Measurements from ENCODE around the gene MCF2L. TPM values are rescaled to one million over a fixed set of nuclear protein-coding genes. Genes with fewer than 3 reads are reported as not detected.
"Not testable (repeated sequence)": the region's sequence is repeated elsewhere in the genome, so short reads cannot be mapped to it uniquely, and the experiment has no call there.

Gene MCF2L
- total RNA-seq, 2 experiments from 2014 or later, result 6.5 to 7.4 TPM

DNA sequence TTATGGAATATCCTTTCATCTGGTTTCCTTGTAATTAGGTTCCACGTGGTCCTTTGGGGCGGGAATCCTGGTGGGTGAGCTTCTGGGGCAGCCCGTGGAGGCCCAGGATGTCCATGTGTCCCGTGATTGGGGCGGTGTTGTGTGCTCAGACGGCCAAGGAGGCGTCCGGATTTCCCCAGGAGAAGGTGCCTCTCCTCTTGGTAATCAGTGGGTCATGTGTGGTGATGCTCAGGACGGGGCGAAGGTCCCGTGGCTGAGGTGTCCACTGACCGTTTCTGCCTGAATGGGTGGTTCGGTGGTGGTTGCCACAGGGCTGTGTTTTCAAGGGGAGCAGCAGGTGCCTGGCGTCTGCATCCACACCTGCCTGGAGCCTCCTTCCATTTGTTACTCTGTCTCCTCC lies 84.4 kb downstream of the MCF2L start:
- no peaks in the 10 kb centered on the region for H3K9me3 Mint-ChIP-seq
- CTCF ChIA-PET, result no interaction called here
- no peak overlapping the region for H3K4me3 Mint-ChIP-seq
- H3K27ac Mint-ChIP-seq, result no peak overlapping the region
- no peak for DNase-seq
- intact Hi-C loops (cut with micrococcal nuclease), result no loop called here
- no peaks in the 10 kb centered on the region for H3K4me1 Mint-ChIP-seq (ENCODE audit: low read depth)
- H3K36me3 Mint-ChIP-seq (ENCODE audit: low read depth), result no peaks in the 10 kb centered on the region
- no peaks in the 10 kb centered on the region for H3K27me3 Mint-ChIP-seq (ENCODE audit: low read depth)

DNA sequence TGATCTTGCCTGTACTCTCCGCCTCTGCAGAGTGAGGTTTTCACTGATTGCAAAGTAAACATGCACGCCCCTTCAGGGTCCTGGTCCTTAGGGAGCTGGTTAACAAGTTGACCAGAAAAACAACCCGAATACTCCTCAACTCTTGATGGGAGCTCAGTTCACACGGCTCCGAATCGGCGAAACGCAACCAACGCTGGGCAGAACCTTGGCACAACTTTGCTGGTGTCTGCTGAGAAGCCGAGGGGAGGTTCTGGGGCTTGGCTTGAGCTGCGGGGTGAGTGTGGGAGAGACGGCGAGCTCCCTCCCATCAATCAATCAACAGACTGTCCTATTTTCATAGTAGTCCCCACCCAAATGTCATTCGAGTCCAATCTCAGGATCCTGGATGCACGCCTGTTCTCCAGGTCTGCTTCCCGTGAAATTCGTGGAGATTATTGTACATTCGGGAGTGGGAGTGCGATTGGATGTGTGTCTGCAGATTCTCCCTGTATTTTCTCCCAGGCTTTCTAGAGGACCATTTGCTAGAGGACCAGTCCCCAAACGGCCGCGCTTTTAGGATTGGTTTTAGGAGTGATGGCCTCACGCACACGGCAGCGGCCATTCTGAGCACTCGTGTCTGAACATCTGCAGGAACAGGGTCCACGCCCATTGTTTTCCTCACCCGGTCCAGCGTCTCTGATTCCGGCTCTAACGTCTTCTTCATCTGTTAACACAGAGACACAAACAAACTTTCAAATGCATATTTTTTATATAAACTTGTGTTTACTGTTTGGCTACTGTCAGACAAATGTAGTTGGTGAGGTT lies 85.0 kb downstream of the MCF2L start:
- Mint-ChIP-seq H3K9me3 (no peaks in the 10 kb centered on the region), H3K27ac (no peak overlapping the region)
- CTCF ChIA-PET, result no interaction called here

DNA sequence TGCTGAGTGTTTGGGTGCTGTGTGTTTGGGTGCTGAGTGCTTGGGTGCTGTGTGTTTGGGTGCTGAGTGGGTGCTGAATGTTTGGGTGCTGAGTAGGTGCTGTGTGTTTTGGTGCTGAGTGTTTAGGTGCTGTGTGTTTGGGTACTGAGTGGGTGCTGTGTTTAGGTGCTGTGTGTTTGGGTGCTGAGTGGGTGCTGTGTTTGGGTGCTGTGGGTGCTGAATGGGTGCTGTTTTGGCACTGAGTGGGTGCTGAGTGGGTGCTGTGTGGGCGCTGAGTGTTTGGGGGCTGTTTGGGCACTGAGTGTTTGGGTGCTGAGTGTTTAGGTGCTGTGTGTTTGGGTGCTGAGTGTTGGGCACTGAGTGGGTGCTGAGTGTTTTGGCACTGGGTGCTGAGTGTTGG lies 88.1 kb downstream of the MCF2L start:
- intact Hi-C loops (cut with micrococcal nuclease), result no loop called here
- H3K36me3 Mint-ChIP-seq (ENCODE audit: low read depth), result no peaks in the 10 kb centered on the region
- H3K4me1 Mint-ChIP-seq (ENCODE audit: low read depth), result no peaks in the 10 kb centered on the region
- H3K4me3 Mint-ChIP-seq, result no peak overlapping the region
- DNase-seq, result no peak
- H3K9me3 Mint-ChIP-seq, result no peaks in the 10 kb centered on the region
- H3K27ac Mint-ChIP-seq, result no peak overlapping the region
- CTCF ChIA-PET, result no interaction called here
- no peaks in the 10 kb centered on the region for H3K27me3 Mint-ChIP-seq (ENCODE audit: low read depth)

More for the DNA sequence above, 85.0 kb downstream of the MCF2L start:
- H3K4me1 Mint-ChIP-seq (ENCODE audit: low read depth), result no peaks in the 10 kb centered on the region
- no peaks in the 10 kb centered on the region for H3K36me3 Mint-ChIP-seq (ENCODE audit: low read depth)
- no peak for DNase-seq
- H3K4me3 Mint-ChIP-seq, result no peak overlapping the region
- intact Hi-C loops (cut with micrococcal nuclease), result no loop called here
- no peaks in the 10 kb centered on the region for H3K27me3 Mint-ChIP-seq (ENCODE audit: low read depth)

DNA sequence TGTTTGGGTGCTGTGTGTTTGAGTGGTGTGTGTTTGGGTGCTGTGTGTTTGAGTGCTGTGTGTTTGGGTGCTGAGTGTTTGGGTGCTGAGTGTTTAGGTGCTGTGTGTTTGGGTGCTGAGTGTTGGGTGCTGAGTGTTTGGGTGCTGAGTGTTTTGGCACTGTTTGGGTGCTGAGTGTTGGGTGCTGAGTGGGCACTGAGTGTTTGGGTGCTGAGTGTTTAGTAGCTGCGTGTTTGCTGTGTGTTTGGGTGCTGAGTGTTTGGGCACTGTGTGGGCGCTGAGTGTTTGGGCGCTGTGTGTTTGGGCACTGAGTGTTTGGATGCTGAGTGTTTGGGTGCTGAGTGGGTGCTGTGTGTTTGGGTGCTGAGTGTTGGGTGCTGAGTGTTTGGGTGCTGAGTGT lies 88.5 kb downstream of the MCF2L start:
- H3K27me3 Mint-ChIP-seq (ENCODE audit: low read depth), result not testable (repeated sequence)

DNA sequence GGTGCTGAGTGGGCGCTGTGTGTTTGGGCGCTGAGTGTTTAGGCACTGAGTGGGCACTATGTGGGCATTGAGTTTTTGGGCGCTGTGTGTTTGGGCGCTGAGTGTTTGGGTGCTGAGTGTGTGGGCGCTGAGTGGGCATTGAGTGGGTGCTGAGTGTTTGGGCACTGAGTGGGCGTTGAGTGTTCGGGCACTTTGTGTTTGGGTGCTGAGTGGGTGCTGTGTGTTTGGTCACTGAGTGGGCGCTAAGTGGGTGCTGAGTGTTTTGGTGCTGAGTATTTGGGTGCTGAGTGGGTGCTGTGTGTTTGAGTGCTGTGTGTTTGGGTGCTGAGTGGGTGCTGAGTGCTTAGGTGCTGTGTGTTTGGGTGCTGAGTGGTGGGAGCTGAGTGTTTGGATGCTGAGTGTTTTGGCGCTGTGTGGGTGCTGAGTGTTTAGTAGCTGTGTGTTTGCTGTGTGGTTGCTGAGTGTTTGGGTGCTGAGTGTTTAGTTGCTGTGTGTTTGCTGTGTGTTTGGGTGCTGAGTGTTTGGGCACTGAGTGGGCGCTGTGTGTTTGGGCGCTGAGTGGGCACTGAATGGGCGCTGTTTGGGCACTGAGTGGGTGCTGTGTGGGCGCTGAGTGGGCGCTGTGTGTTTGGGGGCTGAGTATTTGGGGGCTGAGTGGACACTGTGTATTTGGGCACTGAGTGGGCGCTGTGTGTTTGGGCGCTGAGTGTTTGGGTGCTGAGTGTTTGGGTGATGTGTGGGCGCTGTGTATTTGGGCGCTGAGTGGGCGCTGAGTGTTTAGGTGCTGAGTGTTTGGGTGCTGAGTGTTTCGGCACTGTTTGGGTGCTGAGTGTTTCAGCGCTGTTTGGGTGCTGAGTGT lies 89.3 kb downstream of the MCF2L start:
- Mint-ChIP-seq H3K36me3 (ENCODE audit: low read depth) (no peaks in the 10 kb centered on the region), H3K4me1 (ENCODE audit: low read depth) (no peaks in the 10 kb centered on the region), H3K27me3 (ENCODE audit: low read depth) (no peaks in the 10 kb centered on the region), H3K4me3 (no peak overlapping the region), H3K27ac (no peak overlapping the region), H3K9me3 (no peaks in the 10 kb centered on the region)
- no peak for DNase-seq
- intact Hi-C loops (cut with micrococcal nuclease), result no loop called here
- CTCF ChIA-PET, result no interaction called here

More for the DNA sequence above, 88.5 kb downstream of the MCF2L start:
- DNase-seq; H3K4me1 Mint-ChIP-seq (ENCODE audit: low read depth); H3K4me3 Mint-ChIP-seq; H3K27ac Mint-ChIP-seq; H3K9me3 Mint-ChIP-seq; CTCF ChIA-PET; H3K36me3 Mint-ChIP-seq (ENCODE audit: low read depth); intact Hi-C loops (cut with micrococcal nuclease): not testable (repeated sequence)

DNA sequence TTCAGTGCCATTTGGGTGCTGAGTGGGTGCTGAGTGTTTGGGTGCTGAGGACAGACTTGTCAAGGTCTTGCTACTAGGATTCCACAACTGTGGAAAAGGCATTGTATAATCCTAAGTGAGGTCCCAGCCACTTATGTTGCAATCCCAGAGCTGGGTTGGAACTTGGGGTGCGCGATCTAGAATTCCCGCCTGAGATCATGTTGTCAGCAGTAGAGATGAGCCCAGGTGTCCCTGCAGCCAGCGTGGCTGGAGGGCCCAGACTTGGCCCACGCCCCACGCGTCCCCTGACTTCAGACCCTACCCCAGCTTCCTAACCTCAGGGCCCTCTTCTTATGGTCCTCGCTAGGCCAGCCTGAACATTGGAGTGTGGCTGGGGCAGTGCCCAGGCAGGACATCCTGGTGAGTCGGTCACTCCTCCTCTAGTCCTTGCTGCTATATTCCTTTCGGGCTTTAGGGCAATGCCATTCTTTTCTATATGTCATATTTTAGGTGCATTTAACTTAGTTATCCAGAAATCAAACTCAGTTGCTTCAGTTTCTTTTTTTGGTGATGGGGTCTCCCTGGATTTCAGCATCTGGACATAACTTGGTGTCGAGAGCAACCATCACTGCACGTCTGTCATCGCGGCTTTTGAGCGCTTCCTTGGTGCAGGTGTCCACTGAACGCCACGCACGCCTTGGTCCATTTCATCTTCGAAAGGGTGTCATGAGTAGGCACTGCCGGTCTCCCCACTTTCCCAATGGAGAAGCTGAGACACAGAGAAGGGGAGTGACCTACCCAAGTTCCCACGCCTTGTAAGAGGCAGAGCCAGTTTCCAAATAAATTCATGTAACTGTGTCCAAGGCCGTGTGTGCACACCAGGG lies 90.2 kb downstream of the MCF2L start:
- no peak for DNase-seq
- intact Hi-C loops (cut with micrococcal nuclease), result no loop called here
- Mint-ChIP-seq H3K27me3 (ENCODE audit: low read depth) (no peaks in the 10 kb centered on the region), H3K9me3 (no peaks in the 10 kb centered on the region), H3K36me3 (ENCODE audit: low read depth) (no peaks in the 10 kb centered on the region), H3K4me1 (ENCODE audit: low read depth) (no peaks in the 10 kb centered on the region), H3K27ac (no peak overlapping the region), H3K4me3 (no peak overlapping the region)
- CTCF ChIA-PET, result no interaction called here

DNA sequence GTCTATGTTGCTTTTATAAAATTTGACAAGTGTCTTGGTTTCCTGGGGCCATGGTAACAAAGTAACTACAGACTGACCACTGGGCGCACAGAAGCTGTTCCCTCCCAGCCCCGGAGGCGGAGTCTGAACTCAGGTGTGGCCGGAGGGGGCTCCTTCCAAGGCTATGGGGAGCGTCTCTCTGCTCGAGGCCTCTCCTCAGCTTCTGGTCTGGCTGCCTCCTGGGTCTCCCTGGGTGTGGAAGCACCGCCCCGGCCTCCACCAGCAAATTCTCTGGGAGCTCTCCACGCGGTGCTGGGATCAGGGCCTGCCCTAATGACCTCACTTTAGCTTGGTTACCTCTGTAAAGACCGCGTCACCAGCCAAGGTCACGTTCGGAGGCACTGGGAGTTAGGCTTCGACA lies 90.9 kb downstream of the MCF2L start:
- no peaks in the 10 kb centered on the region for H3K4me1 Mint-ChIP-seq (ENCODE audit: low read depth)
- H3K36me3 Mint-ChIP-seq (ENCODE audit: low read depth), result no peaks in the 10 kb centered on the region
- no peaks in the 10 kb centered on the region for H3K9me3 Mint-ChIP-seq
- no peaks in the 10 kb centered on the region for H3K27me3 Mint-ChIP-seq (ENCODE audit: low read depth)
- H3K27ac Mint-ChIP-seq, result no peak overlapping the region
- CTCF ChIA-PET, result no interaction called here
- intact Hi-C loops (cut with micrococcal nuclease), result no loop called here
- H3K4me3 Mint-ChIP-seq, result no peak overlapping the region
- no peak for DNase-seq

DNA sequence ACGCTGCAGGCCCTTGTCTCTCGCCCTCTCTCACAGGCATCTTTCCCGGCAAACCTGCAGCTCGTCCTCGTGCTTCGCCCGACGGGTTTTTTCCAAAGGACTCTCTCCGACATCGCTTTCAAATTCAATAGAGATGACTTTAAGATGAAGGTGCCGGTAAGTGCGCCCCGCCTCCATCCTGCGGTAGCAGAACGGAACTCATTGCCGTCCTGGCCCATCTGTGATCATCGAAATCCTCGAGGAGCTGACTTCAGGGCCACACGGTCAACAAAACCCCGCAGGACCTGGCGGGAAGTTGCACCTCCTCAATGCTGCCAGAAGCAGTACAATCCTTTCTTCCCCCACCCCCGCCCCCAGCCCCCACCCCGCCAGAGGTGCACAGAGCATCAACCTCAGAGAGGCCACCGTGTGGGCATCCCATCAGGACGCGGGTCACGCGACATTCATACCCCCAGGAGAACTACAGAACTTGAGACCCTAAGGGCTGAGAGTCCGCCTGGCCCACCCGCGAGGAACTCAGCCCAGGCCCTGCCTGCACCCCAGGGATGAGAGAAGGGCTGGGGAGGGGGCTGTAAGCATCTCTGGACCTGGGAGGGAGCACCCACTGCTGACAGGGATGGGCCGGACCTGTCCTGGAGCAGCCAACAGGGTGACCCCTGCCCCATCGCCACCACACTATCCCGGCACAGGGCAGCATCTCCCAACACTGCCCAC lies 91.7 kb downstream of the MCF2L start:
- Mint-ChIP-seq H3K27me3 (ENCODE audit: low read depth) (no peaks in the 10 kb centered on the region), H3K27ac (no peak overlapping the region), H3K9me3 (no peaks in the 10 kb centered on the region), H3K4me1 (ENCODE audit: low read depth) (no peaks in the 10 kb centered on the region), H3K36me3 (ENCODE audit: low read depth) (no peaks in the 10 kb centered on the region), H3K4me3 (no peak overlapping the region)
- intact Hi-C loops (cut with micrococcal nuclease), result no loop called here
- CTCF ChIA-PET, result no interaction called here
- no peak for DNase-seq

DNA sequence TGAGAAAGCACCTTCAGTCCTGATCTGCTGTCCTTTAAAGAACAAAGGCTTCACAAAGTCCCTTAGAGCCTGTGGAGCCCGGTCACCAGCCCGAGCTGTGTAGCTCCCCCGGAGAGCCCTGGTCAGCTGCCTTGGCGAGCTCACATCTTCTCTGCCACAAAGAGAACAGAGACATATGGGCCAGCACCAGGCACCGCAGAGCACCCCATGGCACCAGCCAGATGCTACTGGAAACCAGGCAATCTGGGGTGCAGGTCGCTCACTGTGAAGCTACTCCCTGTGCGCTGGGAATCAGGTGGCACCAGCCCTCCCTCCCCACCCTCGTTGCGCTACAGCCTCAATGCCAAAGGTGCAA lies 92.2 kb downstream of the MCF2L start:
- Mint-ChIP-seq H3K4me3 (no peak overlapping the region), H3K27ac (no peak overlapping the region), H3K9me3 (no peaks in the 10 kb centered on the region), H3K27me3 (ENCODE audit: low read depth) (no peaks in the 10 kb centered on the region), H3K4me1 (ENCODE audit: low read depth) (no peaks in the 10 kb centered on the region), H3K36me3 (ENCODE audit: low read depth) (no peaks in the 10 kb centered on the region)
- CTCF ChIA-PET, result no interaction called here
- no peak for DNase-seq
- intact Hi-C loops (cut with micrococcal nuclease), result no loop called here

DNA sequence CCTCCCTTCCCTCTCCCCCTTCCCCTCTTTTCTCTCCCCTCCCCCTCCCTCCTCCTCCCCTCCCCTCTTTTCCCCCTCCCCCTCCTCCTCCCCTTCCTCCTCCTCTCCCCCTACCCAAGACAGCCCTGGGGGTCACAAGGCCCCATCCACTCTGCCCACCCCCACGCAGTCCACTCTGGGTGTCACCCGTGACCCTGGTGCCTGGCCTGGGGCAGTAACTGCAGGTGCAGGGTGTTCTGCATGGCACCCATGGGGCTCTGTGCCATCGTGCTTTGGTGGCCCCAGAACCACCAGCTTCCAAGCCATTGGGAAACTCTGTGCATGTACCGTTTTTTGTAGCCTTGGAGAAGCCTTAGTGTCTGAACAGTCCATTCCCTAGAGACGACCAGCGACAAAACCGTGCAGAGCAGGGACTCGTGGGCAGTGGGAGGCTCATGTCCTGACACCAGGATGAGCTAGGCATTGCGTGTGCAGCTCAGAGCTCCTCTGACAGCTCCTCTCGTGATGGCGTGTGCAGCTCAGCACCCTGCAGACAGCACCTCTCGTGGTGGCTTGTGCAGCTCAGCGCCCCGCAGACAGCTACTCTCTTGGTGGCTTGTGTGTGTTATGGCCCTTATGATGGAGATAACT lies 92.9 kb downstream of the MCF2L start:
- no peak overlapping the region for H3K4me3 Mint-ChIP-seq
- no peaks in the 10 kb centered on the region for H3K9me3 Mint-ChIP-seq
- H3K27ac Mint-ChIP-seq, result no peak overlapping the region
- H3K27me3 Mint-ChIP-seq (ENCODE audit: low read depth), result no peaks in the 10 kb centered on the region
- CTCF ChIA-PET, result no interaction called here
- no peaks in the 10 kb centered on the region for H3K4me1 Mint-ChIP-seq (ENCODE audit: low read depth)
- H3K36me3 Mint-ChIP-seq (ENCODE audit: low read depth), result no peaks in the 10 kb centered on the region
- DNase-seq, result no peak
- intact Hi-C loops (cut with micrococcal nuclease), result no loop called here

DNA sequence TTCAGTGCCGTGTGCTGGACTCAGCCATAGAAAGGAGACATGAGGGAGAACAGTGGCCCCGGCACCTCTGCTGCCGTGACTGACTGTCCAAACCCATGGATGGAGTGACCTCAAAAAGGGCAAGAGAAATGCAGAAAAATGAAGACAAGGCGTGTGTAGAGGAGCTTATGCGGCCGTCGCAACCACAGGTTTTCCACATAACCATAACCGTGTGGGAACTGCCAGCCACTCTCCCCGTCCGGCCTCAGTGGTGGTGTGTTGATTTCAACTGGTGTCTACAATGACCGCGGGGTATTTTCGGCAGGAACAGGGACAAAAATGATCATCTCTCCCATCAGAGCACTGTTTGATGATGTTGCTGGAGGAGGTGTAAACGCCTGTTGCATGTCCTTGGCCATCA lies 93.7 kb downstream of the MCF2L start:
- intact Hi-C loops (cut with micrococcal nuclease), result no loop called here
- Mint-ChIP-seq H3K4me3 (no peak overlapping the region), H3K36me3 (ENCODE audit: low read depth) (no peaks in the 10 kb centered on the region), H3K4me1 (ENCODE audit: low read depth) (no peaks in the 10 kb centered on the region), H3K27me3 (ENCODE audit: low read depth) (no peaks in the 10 kb centered on the region), H3K27ac (no peak overlapping the region), H3K9me3 (no peaks in the 10 kb centered on the region)
- no peak for DNase-seq
- CTCF ChIA-PET, result no interaction called here

DNA sequence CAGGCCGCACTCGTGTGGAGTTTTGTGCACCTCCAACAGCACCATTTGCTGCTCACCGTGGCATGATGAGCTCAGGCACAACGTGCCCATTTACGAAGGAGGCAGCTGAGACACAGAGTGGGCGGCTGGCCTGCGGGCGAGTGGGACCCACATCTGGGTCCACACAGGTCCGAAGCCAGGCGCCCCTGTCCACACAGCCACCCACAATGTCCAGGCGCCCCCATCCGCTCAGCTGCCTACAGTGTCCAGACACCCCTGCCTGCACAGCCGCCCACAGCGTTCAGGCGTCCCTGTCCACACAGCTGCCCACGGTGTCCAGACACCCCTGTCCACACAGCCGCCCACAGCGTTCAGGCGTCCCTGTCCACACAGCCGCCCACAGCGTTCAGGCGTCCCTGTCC lies 94.1 kb downstream of the MCF2L start:
- intact Hi-C loops (cut with micrococcal nuclease), result no loop called here
- H3K9me3 Mint-ChIP-seq, result no peaks in the 10 kb centered on the region
- no peak for DNase-seq
- H3K36me3 Mint-ChIP-seq (ENCODE audit: low read depth), result no peaks in the 10 kb centered on the region
- H3K4me1 Mint-ChIP-seq (ENCODE audit: low read depth), result no peaks in the 10 kb centered on the region
- no peaks in the 10 kb centered on the region for H3K27me3 Mint-ChIP-seq (ENCODE audit: low read depth)
- no peak overlapping the region for H3K4me3 Mint-ChIP-seq
- H3K27ac Mint-ChIP-seq, result no peak overlapping the region
- CTCF ChIA-PET, result interaction anchor here (0.6 kb wide), 1 partner anchor 42 kb away, joined by 6 read pairs; no protein-coding TSS in a partner anchor
